Cerebellar cortex (tissue), 1 donor: Measurements from ENCODE around the gene GOLGA6A.
"Not testable (repeated sequence)": the region's sequence is repeated elsewhere in the genome, so short reads cannot be mapped to it uniquely, and the experiment has no call there.

ENCODE experiments used
- DNase-seq: peaks from one replicate; pipeline ENCODE4 v3.0.0-alpha.2; 2015; ENCODE audit warnings: low spot score

GOLGA6A gene

GRCh38 chr15:74082450-74082849 lies at the start of gene GOLGA6A:
TSS of gene GOLGA6A (minus strand) at chr15:74082550. CDS start at chr15:74082509, 41 bp downstream.
- not testable (repeated sequence) for DNase-seq

GRCh38 chr15:74131628-74132413 lies 49.5 kb upstream of the GOLGA6A start:
- no peak for DNase-seq

- DNase-seq, result no peak
Measured at GRCh38 chr15:74130849-74131627, 48.7 kb upstream of the GOLGA6A start.

- DNase-seq, result no peak
Measured at GRCh38 chr15:74130155-74130848, 48.0 kb upstream of the GOLGA6A start, which contains the start of gene ISLR2. TSS of gene ISLR2 (plus strand) at chr15:74130586. CDS start at chr15:74132755, 2,169 bp downstream.

- DNase-seq, result no peak
Measured at GRCh38 chr15:74129586-74130154, 47.3 kb upstream of the GOLGA6A start.

- DNase-seq, result no peak
Measured at GRCh38 chr15:74128785-74129585, 46.6 kb upstream of the GOLGA6A start.

- DNase-seq, result no peak
Measured at GRCh38 chr15:74127954-74128784, 45.8 kb upstream of the GOLGA6A start.

- peak; percentile 78 for DNase-seq
Measured at GRCh38 chr15:74127255-74127953, 45.1 kb upstream of the GOLGA6A start.

- no peak for DNase-seq
Measured at GRCh38 chr15:74124759-74125158, 42.4 kb upstream of the GOLGA6A start.

GRCh38 chr15:74124196-74124595 lies 41.8 kb upstream of the GOLGA6A start:
- no peak for DNase-seq

GRCh38 chr15:74123658-74124057 lies 41.3 kb upstream of the GOLGA6A start:
- no peak for DNase-seq

GRCh38 chr15:74123131-74123429 lies 40.7 kb upstream of the GOLGA6A start:
- DNase-seq, result peak; percentile 13

- no peak for DNase-seq
Measured at GRCh38 chr15:74122403-74123130, 40.2 kb upstream of the GOLGA6A start.

GRCh38 chr15:74121858-74122257 lies 39.5 kb upstream of the GOLGA6A start:
- no peak for DNase-seq

GRCh38 chr15:74121039-74121438 lies 38.7 kb upstream of the GOLGA6A start:
- DNase-seq, result no peak

GRCh38 chr15:74120426-74120825 lies 38.1 kb upstream of the GOLGA6A start:
- DNase-seq, result no peak

- DNase-seq, result no peak
Measured at GRCh38 chr15:74109713-74110112, 27.4 kb upstream of the GOLGA6A start.

GRCh38 chr15:74108611-74109010 lies 26.3 kb upstream of the GOLGA6A start:
- DNase-seq, result not testable (repeated sequence)

- no peak for DNase-seq
Measured at GRCh38 chr15:74108111-74108510, 25.8 kb upstream of the GOLGA6A start.
